Measurements from ENCODE around the gene IQCH. TPM values are rescaled to one million over a fixed set of nuclear protein-coding genes. Genes with fewer than 3 reads are reported as not detected.

Gene IQCH
- total and polyA plus RNA-seq, 9 of the 15 experiments (the other 6 are each of a cell fraction or from before 2014, with no cell fraction given): 1.8 to 3.9 (median 2.7) TPM

GRCh38 chr15:67399925-67400324 lies 145.3 kb downstream of the IQCH start (continued):
- TF ChIP-seq POLR2AphosphoS5 (IDR thresholded peaks at IDR 0.05; ENCODE audit: control insufficient read depth, insufficient read depth, low read depth, low read length): no peak
- no peak for TF ChIP-seq ILK (tag; IDR thresholded peaks at IDR 0.05; ENCODE audit: borderline replicate concordance, low read depth)
- TF ChIP-seq ZNF224 (CRISPR knock-in tag; IDR thresholded peaks at IDR 0.05): no peak
- TF ChIP-seq ELF4 (CRISPR knock-in tag; IDR thresholded peaks at IDR 0.05): no peak
- no peak for TF ChIP-seq NUFIP1 (IDR thresholded peaks at IDR 0.05; ENCODE audit: partially characterized antibody)
- TF ChIP-seq GTF2B (IDR thresholded peaks at IDR 0.05; ENCODE audit: extremely low read depth, insufficient read length): no peak
- TF ChIP-seq USF1 (CRISPR knock-in tag; IDR thresholded peaks at IDR 0.05): no peak
- TF ChIP-seq XRCC4 (IDR thresholded peaks at IDR 0.05; ENCODE audit: extremely low read depth, insufficient read depth, insufficient read length): no peak
- no peak for TF ChIP-seq NBN (IDR thresholded peaks at IDR 0.05; ENCODE audit: low read depth)
- peak in 1 of 3 experiments; percentile 37 for TF ChIP-seq YY1 (IDR thresholded peaks at IDR 0.05; ENCODE audit: borderline replicate concordance in 1 of 3, control insufficient read depth in 1 of 3, extremely low read depth in 1 of 3, insufficient read depth in 3 of 3, insufficient read length in 1 of 3, insufficient replicate concordance in 2 of 3, low read depth in 1 of 3, low read length in 2 of 3)
- TF ChIP-seq GTF2A2 (tag; IDR thresholded peaks at IDR 0.05): no peak
- no peak for TF ChIP-seq CXXC5 (CRISPR knock-in tag; IDR thresholded peaks at IDR 0.05)
- TF ChIP-seq KDM2B (CRISPR knock-in tag; IDR thresholded peaks at IDR 0.05): no peak
- TF ChIP-seq ZNF124 (CRISPR knock-in tag; IDR thresholded peaks at IDR 0.05): no peak
- TF ChIP-seq ZBTB33 (CRISPR knock-in tag; IDR thresholded peaks at IDR 0.05): no peak
- TF ChIP-seq HMGXB4 (CRISPR knock-in tag; IDR thresholded peaks at IDR 0.05): no peak
- TF ChIP-seq E4F1 (CRISPR knock-in tag; IDR thresholded peaks at IDR 0.05; ENCODE audit: borderline replicate concordance): no peak

Data from K562 (cell line).